Eye (tissue), 1 donor: Measurements from ENCODE around the gene DTL.

Experiments used
- DNase-seq: peaks from one replicate; pipeline ENCODE4 v3.0.0-alpha.2; 2015

Gene DTL

DNA sequence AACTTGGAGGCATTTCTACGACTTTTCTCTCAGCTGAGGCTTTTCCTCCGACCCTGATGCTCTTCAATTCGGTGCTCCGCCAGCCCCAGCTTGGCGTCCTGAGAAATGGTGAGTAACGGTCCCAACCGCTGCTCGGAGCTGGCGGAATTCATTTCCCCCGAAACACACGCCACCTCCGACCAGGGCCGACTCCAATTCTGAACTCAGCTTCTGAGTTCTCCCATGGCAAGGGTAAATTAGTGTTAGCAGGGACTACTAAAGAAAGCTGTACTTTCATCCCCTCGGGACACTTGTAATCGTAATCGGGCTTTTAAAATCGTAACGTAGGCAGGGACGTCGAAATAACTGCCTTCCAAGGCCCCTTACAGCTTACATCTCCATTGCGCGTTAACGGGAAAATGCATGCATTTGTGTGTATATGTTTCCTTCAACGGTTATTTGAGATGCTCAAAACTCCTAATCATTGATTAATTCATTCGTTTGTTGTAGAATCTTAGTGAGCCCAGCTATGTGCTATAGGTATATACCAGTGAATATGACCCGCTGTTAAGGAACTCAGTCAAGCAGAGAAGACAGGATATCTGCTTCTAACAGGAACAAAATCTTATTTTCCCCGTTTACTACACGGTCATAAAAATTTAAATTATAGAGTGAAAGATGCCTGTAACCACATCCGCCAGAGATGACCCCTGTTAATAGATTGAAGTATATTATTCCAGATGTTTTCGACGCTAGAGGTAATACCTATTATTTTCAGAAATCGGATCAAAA lies 472 bp downstream of the DTL start:
- DNase-seq: no peak

- no peak for DNase-seq
These were observed 2.4 kb downstream of the DTL start for GRCh38 chr1:212037900-212038299.

- no peak for DNase-seq
These were observed 4.1 kb downstream of the DTL start for GRCh38 chr1:212039622-212040021.

DNA sequence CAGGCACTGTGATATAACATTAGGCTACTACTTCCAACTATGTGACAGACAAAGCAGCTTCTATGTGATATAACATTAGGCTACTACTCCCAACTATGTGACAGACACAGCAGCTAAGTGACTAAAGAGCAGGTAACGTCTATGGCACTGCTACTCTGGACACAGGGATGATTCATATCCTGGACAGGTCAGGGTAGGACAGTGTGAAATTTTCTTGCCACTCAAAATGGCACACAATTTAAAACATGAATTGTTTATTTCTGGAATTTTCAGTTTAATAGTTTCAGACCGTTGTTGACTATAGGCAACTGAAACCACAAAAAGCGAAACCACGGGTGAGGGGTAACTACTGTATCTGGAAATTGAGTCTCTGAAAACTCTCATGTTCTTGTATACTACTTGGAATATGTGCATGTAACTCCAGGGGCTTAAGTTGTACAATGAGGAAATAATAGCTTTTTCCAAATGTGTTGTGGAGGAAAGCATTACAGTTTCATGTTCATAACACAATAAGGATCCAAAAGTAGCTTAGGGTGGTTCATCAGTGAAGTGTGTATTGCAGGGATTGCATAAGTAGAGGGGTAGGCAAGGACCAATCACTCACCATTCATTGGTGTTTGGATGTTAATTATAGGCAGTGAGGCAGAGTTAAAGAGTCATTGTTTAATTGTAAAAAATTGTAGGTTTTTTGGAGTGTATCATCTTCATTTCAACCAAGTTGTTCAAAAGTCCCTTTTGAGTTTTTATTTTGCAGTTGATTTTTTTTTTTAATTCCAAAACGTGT lies 5.3 kb downstream of the DTL start:
- no peak for DNase-seq

DNA sequence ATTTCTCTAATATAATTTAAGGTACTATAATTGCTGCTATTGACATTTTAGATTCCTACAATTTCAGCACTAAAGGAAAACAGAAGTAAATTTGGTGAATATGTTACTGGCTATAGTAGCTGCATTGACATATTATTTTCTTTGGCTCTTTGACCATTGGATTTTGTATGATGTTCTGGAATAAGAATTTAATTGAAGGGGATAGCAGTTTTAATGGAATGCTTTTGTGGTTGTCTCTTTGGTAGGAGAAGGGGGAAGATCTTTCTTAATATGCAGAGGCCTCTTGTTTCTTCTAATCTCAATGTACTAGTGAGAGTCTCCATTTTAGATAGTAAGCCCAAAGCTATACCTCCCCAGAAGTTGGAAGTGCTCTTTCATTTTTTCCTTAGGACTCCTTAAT lies 6.9 kb downstream of the DTL start:
- DNase-seq: no peak

DNA sequence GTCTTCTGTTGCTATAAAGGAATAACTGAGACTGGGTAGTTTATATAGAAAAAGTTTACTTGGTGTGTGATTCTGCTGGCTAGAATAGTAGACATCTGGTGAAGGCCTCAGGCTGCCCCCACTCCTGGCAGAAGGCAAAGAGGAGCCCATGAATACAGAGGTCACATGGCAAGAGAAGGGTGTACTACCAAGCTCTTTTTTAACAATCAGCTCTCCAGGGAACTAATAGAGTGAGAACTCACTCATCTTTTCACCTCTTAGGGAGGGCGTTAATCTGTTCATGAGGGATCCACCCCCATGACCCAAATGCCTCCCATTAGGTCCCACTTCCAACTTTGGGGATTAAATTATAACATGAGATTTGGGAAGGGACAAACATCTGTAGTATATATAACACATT lies 9.3 kb downstream of the DTL start:
- DNase-seq: no peak

DNA sequence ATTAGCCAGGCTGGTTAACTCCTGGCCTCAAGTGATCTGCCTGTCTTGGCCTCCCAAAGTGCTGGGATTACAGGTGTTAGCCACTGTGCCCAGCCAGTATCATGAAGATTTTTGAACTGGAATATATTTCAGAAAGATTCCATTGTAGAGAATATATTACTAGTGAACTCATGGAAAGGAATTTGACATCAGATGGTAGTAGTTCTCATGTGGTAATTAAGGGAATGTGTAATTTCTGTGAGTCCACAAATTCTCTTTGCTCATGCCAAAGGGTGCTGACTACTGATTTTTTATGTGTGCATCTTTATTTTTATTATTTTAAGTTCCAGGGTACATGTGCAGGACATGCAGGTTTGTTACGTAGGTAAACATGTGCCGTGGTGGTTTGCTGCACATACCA lies 10.4 kb downstream of the DTL start:
- no peak for DNase-seq

DNA sequence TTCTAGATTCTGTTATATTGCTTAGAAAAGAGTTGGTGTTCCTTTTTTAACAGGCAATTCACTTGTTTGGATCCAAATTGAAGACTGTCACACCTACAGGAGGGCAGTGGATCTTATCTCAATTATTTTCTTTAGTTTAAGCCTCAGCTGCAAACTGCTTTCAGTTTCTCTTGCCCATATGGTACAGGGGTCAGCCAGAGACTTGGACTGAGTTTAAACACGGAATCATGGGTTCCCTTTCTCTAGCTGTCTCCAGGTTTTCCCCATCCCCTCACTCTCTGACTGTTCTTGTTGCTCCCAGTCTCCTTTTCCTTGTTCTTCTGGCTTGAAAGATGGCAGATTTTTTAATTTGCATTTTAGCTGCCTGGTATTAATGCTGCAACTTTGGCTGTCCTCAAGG lies 18.4 kb downstream of the DTL start:
- DNase-seq: no peak

DNA sequence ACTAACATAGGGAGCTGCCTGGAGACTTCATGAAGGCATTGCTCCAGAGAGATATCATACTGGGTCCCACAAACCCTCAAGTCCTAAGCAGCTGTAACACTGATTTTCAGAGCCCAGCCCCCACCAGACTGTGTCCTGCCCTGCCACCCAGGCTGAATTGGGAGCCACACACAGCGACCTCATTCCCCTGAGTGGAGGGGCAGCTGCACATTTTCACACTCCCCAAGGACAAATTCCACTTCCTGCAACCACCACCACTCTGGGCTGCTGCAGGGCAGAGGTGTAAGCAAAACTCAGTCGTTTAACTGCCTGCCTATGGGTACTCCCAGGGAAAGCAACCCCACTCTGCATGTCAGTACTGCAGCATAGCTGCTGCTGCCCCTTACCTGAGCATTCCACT lies 19.8 kb downstream of the DTL start:
- DNase-seq: no peak

GRCh38 chr1:212060632-212061472 lies 25.3 kb downstream of the DTL start:
- no peak for DNase-seq

GRCh38 chr1:212062832-212063438 lies 27.4 kb downstream of the DTL start:
- peak; percentile 57 for DNase-seq

- no peak for DNase-seq
These were observed 32.2 kb downstream of the DTL start for GRCh38 chr1:212067787-212068186.

GRCh38 chr1:212070720-212071302 lies 35.3 kb downstream of the DTL start:
- peak; percentile 61 for DNase-seq

DNA sequence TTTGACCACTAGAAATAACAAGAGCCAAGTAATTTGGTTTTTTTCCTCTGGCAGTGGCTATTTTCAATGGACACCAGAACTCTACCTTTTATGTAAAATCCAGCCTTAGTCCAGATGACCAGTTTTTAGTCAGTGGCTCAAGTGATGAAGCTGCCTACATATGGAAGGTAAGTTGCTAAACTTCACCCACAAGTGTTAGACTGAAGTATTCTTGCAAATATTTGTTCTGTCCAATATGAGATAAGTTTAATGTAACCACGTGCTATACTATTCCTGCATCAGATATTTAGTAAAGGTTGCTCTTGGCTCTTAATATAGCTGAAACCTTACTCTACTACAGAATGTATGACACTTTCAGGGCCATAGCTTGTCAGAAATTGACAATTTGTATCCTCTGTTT lies 36.5 kb downstream of the DTL start:
- DNase-seq: no peak

- no peak for DNase-seq
These were observed 37.9 kb downstream of the DTL start for GRCh38 chr1:212073490-212073889.

- no peak for DNase-seq
These were observed 38.8 kb downstream of the DTL start for GRCh38 chr1:212074313-212074712.

GRCh38 chr1:212074856-212075255 lies 39.3 kb downstream of the DTL start:
- DNase-seq: no peak

- no peak for DNase-seq
These were observed 41.5 kb downstream of the DTL start for GRCh38 chr1:212077028-212077427.

- no peak for DNase-seq
These were observed 43.3 kb downstream of the DTL start for GRCh38 chr1:212078826-212079225.

GRCh38 chr1:212082765-212083406 lies 47.3 kb downstream of the DTL start:
- DNase-seq: no peak

DNA sequence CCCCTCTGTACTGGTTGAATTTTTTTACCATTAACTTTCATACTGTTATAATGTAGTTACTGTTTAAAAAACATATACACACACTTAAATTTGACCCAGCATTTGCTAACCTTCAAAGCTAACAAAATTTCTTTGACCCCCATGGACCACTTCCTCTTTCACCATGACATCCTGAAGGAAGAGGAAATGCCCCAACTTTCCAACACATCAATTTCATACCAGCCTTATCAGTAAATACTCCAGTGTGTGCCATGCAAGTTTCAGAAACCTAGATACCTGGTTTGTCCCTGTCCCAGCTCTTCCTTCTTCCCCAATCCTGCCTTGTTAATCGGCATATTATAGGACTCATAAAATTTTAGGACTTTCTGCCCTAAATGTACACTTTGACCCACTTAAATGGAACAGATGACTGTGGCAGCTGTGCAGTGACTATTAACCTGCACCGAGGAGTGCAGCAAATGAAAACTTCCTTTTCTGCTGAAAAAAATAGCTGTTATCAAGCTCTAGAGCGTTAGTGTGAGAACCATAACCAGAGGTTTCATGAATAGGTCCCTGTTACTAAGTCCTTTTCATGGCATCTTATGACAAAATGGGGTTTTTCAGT lies 54.1 kb downstream of the DTL start:
- DNase-seq: no peak
